ENCODE results near the gene TIMM13.
"Not testable (repeated sequence)": the region's sequence is repeated elsewhere in the genome, so short reads cannot be mapped to it uniquely, and the experiment has no call there.

TIMM13 gene

GRCh38 chr19:2475018-2475701, 47.8 kb upstream of the TIMM13 start:
- H3K36me3 ChIP-seq (ENCODE audit: insufficient read depth, low read length), result peaks cover 18% of the 10 kb centered on the region
- peak; percentile 76 for DNase-seq
- TF ChIP-seq CTCF (IDR thresholded peaks at IDR 0.05; ENCODE audit: borderline replicate concordance, extremely low read depth, low read length, poor library complexity, severe bottlenecking) (peak; percentile 34), EZH2 (IDR thresholded peaks at IDR 0.05; ENCODE audit: borderline replicate concordance, low read depth, low read length, severe bottlenecking) (no peak)
- peak overlapping the region; percentile 90 for H3K4me2 ChIP-seq (ENCODE audit: insufficient read depth, low read length)
- peak overlapping the region; percentile 60 for H3K9ac ChIP-seq (ENCODE audit: low read depth, low read length)
- peaks cover 28% of the 10 kb centered on the region for H3K79me2 ChIP-seq (ENCODE audit: insufficient read depth, low read length)
- peak overlapping the region; percentile 79 for H3K27ac ChIP-seq (ENCODE audit: low read length)
- H3K9me3 ChIP-seq (ENCODE audit: insufficient read depth, low read length, severe bottlenecking), result no peaks in the 10 kb centered on the region
- no peaks in the 10 kb centered on the region for H3K27me3 ChIP-seq (ENCODE audit: insufficient read depth, low read length, poor library complexity)
- peak overlapping the region; percentile 50 for H2AFZ ChIP-seq (ENCODE audit: low read depth, low read length)
- ATAC-seq (ENCODE audit: insufficient read depth, low read depth), result peak; percentile 29
- H4K20me1 ChIP-seq (ENCODE audit: insufficient read depth, low read length), result peaks cover 20% of the 10 kb centered on the region
- H3K4me1 ChIP-seq (ENCODE audit: insufficient read depth, low read length), result peaks cover 46% of the 10 kb centered on the region
- peak overlapping the region; percentile 11 to 63; a peak in 3 of 4 replicates for H3K4me3 ChIP-seq (ENCODE audit: low read depth in 1 of 2, low read length in 2 of 2)

GRCh38 chr19:2474232-2475017, 47.0 kb upstream of the TIMM13 start:
- peak overlapping the region; percentile 11 to 63; a peak in 3 of 4 replicates for H3K4me3 ChIP-seq (ENCODE audit: low read depth in 1 of 2, low read length in 2 of 2)
- peak; percentile 89 for DNase-seq
- peak overlapping the region; percentile 60 for H3K9ac ChIP-seq (ENCODE audit: low read depth, low read length)
- H3K27me3 ChIP-seq (ENCODE audit: insufficient read depth, low read length, poor library complexity), result no peaks in the 10 kb centered on the region
- ATAC-seq (ENCODE audit: insufficient read depth, low read depth), result peak; percentile 61
- peak; percentile 98 for TF ChIP-seq CTCF (IDR thresholded peaks at IDR 0.05; ENCODE audit: borderline replicate concordance, extremely low read depth, low read length, poor library complexity, severe bottlenecking)
- TF ChIP-seq EZH2 (IDR thresholded peaks at IDR 0.05; ENCODE audit: borderline replicate concordance, low read depth, low read length, severe bottlenecking), result no peak
- peak overlapping the region; percentile 90 for H3K4me2 ChIP-seq (ENCODE audit: insufficient read depth, low read length)
- H3K79me2 ChIP-seq (ENCODE audit: insufficient read depth, low read length), result peaks cover 28% of the 10 kb centered on the region
- peak overlapping the region; percentile 61 for H2AFZ ChIP-seq (ENCODE audit: low read depth, low read length)
- no peaks in the 10 kb centered on the region for H3K9me3 ChIP-seq (ENCODE audit: insufficient read depth, low read length, severe bottlenecking)
- H4K20me1 ChIP-seq (ENCODE audit: insufficient read depth, low read length), result peaks cover 20% of the 10 kb centered on the region
- peak overlapping the region; percentile 84 for H3K27ac ChIP-seq (ENCODE audit: low read length)
- H3K36me3 ChIP-seq (ENCODE audit: insufficient read depth, low read length), result peaks cover 18% of the 10 kb centered on the region
- peaks cover 46% of the 10 kb centered on the region for H3K4me1 ChIP-seq (ENCODE audit: insufficient read depth, low read length)

- H2AFZ ChIP-seq (ENCODE audit: low read depth, low read length); H4K20me1 ChIP-seq (ENCODE audit: insufficient read depth, low read length); H3K27ac ChIP-seq (ENCODE audit: low read length): not testable (repeated sequence)
These were observed 42.5 kb upstream of the TIMM13 start for GRCh38 chr19:2469915-2470200.

More at GRCh38 chr19:2469915-2470200, 42.5 kb upstream of the TIMM13 start:
- not testable (repeated sequence) for H3K4me2 ChIP-seq (ENCODE audit: insufficient read depth, low read length); H3K9ac ChIP-seq (ENCODE audit: low read depth, low read length); H3K27me3 ChIP-seq (ENCODE audit: insufficient read depth, low read length, poor library complexity); H3K36me3 ChIP-seq (ENCODE audit: insufficient read depth, low read length); ATAC-seq (ENCODE audit: insufficient read depth, low read depth); H3K4me3 ChIP-seq (ENCODE audit: low read depth in 1 of 2, low read length in 2 of 2); H3K9me3 ChIP-seq (ENCODE audit: insufficient read depth, low read length, severe bottlenecking); H3K79me2 ChIP-seq (ENCODE audit: insufficient read depth, low read length); DNase-seq
- peaks cover 16% of the 10 kb centered on the region for H3K4me1 ChIP-seq (ENCODE audit: insufficient read depth, low read length)
